COR-L47 (cell line): ENCODE measurements around the gene CCDC70.

ENCODE experiments used
- DNase-seq: peaks from one replicate; lab custom pipeline; 2025; lab: John Stamatoyannopoulos, UW

The CCDC70 gene

GRCh38 chr13:51862957-51863356 lies 1.2 kb downstream of the CCDC70 start:
- no peak for DNase-seq

DNA sequence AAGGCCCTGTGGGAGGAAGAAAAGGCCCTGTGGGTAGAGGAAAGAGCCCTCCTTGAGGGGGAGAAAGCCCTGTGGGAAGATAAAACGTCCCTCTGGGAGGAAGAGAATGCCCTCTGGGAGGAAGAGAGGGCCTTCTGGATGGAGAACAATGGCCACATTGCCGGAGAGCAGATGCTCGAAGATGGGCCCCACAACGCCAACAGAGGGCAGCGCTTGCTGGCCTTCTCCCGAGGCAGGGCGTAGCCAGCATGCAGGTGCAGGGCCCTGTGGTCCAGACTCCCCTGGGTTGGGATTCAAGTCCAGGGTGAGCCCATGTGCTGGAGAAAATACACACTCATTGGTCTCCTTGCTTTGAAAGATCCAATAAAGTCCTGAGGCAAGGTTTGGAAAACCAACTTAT lies 4.1 kb downstream of the CCDC70 start:
- no peak for DNase-seq

GRCh38 chr13:51867062-51867461 lies 5.3 kb downstream of the CCDC70 start:
- no peak for DNase-seq

DNA sequence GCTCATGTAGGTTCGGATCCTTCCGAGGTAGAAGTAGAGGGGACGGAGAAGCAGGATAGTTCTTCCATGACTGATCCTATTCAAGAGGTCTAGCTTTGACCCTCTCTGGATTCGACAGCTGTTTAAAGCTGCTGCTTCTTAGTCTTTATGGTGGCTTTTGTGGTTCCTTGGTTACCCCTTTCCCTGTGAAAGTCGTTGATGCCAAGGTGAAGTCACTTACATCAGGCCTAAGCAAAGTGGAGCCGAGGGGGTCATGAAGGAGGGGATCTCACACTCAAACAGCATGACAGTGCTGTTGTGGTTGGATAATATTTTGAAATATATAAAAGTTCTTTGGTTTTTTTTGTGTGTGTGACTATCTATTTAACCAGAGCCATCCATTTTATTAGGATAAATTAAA lies 8.1 kb downstream of the CCDC70 start:
- no peak for DNase-seq

- DNase-seq, result no peak
Measured at GRCh38 chr13:51870616-51871015, 8.8 kb downstream of the CCDC70 start.

DNA sequence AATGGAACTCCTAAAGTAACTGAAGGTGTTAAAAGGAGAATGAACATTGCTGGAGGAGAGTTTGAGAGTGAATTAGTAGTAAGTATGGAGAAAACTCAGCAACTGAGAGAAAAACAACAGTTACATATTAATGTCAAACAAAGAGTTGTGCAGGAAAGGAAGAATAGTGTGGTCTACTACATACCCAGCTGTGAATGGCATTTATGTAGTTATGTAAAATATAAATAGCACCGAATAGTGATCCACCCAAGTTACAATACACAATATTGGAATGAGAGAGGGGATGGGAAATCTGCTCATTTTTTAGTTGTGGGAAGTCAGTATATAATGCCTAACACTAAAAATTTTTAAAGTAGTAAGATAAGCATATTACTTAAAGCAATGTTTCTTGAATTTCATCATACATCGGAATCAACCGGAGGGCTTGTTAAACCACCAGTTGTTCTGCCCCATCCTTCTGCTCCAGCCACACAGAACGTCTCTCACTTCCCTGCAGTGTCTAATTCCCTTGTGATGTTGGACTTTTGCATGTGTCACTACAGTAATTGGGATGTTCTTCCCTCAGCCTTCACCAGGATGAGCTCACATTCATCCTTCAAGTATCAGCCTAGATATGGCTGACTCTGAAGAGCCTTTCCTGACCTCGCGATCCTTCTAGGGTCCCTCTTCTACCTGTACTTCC lies 11.5 kb downstream of the CCDC70 start:
- no peak for DNase-seq

GRCh38 chr13:51873837-51874236 lies 12.1 kb downstream of the CCDC70 start:
- no peak for DNase-seq

DNA sequence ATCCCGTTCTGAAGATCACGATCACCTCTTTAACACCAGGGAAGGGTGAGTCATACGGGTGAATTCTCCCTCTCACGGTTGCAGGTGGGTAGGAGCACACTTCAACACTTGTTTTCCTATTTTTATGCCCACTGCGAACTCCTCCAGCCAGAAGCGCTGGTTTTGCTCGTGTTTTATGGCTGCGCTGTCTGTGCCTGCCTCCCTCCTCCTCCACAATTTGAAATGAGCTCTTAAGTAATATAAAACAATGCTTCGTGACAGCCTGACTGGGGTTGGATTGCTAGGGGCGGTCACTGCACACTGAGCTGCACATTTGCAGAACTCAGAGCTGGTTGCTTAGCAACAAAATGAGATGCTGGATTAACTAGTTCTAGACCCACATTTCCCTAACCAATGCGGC lies 12.9 kb downstream of the CCDC70 start:
- DNase-seq, result no peak

GRCh38 chr13:51879133-51879532 lies 17.4 kb downstream of the CCDC70 start:
- no peak for DNase-seq

DNA sequence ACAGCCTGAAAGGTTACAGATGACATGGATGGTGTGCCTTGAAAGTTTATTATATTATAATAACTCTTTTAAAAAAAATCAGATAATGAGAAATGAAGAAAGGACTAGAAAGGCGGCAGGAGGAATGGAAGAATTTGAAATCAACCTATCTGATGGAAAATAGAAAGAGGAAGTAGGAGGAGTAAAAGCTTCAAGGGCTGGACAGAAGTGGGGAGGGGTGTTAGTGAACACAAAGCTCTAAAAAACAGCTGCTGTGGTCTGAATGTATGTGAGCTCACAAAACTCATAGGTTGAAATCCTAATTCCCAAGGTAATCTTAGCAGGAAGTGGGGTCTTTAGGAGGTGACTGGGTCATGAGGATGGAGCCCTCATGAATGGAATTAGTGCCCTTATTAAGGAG lies 19.5 kb downstream of the CCDC70 start:
- DNase-seq, result no peak

GRCh38 chr13:51882570-51883225 lies 20.9 kb downstream of the CCDC70 start:
- DNase-seq, result no peak

DNA sequence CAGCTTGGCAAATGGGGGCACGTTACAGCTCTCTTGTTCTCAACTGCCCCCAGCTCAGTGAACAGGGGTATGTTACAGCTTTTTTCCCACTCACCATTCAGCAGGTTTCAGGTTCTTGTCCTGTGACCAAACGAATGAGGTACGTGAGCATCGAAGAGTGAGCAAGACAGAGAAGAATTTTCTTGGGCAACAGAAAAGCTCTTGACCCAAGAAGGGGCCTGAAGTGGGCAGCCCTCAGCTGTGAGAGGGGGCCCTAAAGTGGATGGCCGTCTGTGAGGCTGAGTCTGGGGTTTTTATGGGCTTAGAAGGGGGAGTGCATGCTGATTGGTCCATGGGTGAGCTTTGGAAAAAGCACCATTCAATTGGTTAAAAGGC lies 21.4 kb downstream of the CCDC70 start:
- DNase-seq, result no peak

- no peak for DNase-seq
Measured at GRCh38 chr13:51885651-51886050, 23.9 kb downstream of the CCDC70 start.

- no peak for DNase-seq
Measured at GRCh38 chr13:51887468-51887867, 25.7 kb downstream of the CCDC70 start.

GRCh38 chr13:51892657-51893056 lies 30.9 kb downstream of the CCDC70 start:
- DNase-seq, result no peak

DNA sequence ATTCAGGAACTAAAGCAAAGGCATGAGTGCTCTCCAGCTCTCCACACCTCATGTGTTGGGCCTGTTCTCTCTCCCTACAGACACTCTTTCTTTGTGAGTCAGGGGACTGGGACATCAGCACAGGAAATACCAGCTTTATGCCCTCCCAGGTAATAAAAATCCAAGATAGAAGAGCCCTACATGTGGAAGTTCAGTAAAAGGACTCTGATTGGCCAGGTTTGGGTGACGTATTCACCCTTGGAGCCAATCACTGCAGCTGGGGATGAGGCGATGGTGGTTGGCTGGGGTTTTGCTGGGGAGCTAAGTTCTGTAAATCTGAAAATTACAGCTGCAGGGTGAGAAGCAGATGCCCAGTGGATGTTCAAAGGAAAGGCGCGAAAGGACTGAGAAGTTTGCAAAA lies 32.5 kb downstream of the CCDC70 start:
- DNase-seq, result no peak

DNA sequence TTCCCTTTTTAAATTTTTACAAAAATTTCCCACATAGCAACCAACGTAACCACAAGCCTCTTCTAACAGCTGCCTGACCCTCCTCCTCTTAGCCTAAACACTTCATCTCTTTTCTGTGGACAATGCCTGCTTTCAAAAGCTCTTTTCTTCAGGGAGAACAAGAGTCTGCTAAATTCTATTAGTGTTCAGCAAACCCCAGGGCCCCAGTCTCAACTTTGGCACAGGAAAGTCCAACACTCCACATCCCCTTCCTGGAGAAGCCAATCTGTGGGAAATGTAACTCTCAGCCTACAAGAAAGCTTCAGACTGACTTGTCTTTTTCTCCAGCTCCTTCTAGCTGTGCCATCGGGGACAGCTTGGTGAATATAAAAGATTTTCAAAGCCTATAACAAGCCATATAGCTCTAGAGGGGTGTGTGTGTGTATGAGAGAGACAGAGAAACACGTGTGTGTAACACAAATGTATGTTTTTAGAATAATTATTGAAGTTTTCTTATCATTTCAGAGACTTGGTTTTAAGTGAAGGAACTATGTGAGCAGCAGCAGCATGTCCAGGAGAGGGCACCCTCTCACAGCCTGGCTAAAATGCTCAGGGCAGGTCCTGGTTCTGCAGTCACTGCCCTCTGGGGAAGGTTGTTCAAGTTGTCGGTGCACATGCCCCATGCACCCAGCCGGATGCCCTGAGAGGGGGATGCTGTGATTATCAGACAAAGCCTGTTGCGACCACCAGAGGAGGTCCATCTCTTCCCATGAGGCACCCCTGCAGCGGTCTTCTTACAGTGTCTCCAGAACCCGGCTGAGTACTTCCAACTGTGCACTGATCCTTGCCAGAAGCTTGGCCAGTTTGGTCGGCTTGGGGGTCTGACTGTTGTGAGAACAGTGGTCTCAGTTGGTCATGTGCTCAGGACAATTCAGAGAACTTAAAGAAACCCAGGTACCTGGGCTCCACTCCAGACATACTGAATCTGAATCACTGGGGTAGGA lies 34.4 kb downstream of the CCDC70 start:
- DNase-seq, result peak; percentile 35

- DNase-seq, result no peak
Measured at GRCh38 chr13:51900471-51900870, 38.7 kb downstream of the CCDC70 start.

GRCh38 chr13:51902776-51903175 lies 41.0 kb downstream of the CCDC70 start:
- DNase-seq, result no peak

- DNase-seq, result no peak
Measured at GRCh38 chr13:51905787-51906186, 44.0 kb downstream of the CCDC70 start.

GRCh38 chr13:51906581-51906980 lies 44.8 kb downstream of the CCDC70 start:
- DNase-seq, result peak; percentile 89

- DNase-seq, result no peak
Measured at GRCh38 chr13:51907040-51907732, 45.4 kb downstream of the CCDC70 start.
